LNCaP clone FGC (cell line): ENCODE measurements around the gene PTPRCAP.
A peak's percentile ranks its signal among the peaks of the same experiment; 100 is the strongest.

Experiments
- DNase-seq: peaks from one replicate; pipeline ENCODE4 v3.0.0-alpha.2; 2011; ENCODE audit warnings: low read depth
- H3K4me3 ChIP-seq: 2 replicates; pipeline ENCODE4 v1.5.1; 2011; ENCODE audit warnings: mild to moderate bottlenecking, low read depth, low read length, control low read depth
- CTCF ChIP-seq: IDR thresholded peaks from 2 replicates; pipeline ENCODE4 v1.5.1; 2012; ENCODE audit warnings: mild to moderate bottlenecking; ENCODE audit not compliant: control insufficient read depth, insufficient read depth; ENCODE audit errors: extremely low read depth

Gene PTPRCAP

DNA sequence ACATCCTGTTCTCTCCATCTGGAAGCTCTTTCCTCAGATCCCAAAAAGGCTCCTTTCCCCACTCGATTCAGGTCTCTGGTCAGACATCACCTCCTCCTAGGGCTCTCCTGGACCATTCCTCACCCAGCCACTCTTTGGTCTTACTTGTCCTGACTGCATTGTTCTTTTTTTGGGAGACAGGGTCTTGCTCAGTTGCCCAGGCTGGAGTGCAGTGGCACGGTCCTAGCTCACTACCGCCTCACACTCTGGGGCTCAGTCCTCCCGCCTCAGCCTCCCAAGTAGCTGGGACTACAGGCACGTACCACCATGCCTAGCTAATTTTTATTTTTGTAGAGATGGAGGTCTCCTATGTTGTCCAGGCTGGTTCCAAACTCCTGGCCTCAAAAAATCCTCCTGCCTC lies 8.0 kb upstream of the PTPRCAP start:
- DNase-seq, result no peak
- no peak for TF ChIP-seq CTCF
- H3K4me3 ChIP-seq, result no peak overlapping the region

GRCh38 chr11:67442504-67443404 lies 5.3 kb upstream of the PTPRCAP start:
- DNase-seq, result no peak
- H3K4me3 ChIP-seq, result peak overlapping the region; percentile 95
- TF ChIP-seq CTCF, result no peak

DNA sequence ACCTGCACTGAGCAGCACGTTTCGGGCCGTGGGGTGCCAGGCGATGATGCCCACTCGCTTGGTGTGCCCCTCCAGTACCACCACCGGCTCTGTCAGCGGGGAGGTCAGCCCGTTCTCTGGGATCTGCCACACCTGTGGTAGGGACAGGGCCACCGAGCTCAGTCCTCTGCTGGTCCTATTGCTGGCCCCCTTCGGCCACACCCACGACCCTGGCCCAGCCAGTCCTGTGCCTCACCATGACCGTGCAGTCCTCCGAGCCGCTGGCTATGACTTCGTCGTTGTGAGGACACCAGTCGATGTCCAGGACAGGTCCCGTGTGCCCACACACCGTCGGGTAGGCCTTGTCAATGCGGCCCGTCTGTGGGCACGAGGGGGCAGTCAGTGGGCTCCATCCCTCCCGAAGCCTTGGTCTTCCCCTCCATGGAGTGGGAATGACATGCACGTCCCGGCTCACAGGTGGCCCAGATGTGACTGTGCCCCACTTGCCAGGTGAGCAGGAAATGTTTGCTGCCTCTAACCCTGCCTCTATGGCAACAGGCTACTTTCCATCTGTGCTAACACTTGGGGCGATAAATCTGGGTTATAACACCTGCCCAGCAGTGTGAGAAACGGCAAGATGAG lies 4.4 kb upstream of the PTPRCAP start:
- no peak for TF ChIP-seq CTCF
- no peak for DNase-seq
- peak overlapping the region; percentile 95 for H3K4me3 ChIP-seq

DNA sequence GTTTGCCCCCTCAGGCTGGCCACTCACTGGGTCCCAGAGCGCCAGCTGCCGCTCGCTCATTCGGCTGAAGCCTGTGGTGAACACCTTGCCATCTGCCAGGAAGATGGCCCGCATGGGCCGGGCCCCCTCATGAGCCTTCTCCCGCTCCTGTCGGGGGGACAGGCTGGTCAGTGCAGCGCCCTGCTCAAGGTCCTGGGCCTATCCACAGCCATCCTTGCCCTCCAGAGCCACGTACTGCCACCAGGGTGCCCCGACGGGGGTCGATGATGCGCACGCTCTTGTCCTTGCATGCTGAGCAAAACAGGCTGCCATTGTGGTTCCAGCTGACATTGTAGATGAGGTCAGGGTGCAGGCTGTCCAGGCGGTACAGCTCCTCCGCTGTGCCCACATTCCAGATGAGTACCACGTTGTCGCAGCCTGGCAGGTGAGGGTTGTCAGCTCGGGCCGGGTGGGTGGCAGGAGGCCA lies 3.6 kb upstream of the PTPRCAP start:
- no peak for DNase-seq
- TF ChIP-seq CTCF, result no peak
- no peak overlapping the region for H3K4me3 ChIP-seq

GRCh38 chr11:67440229-67441097 lies 3.0 kb upstream of the PTPRCAP start:
- DNase-seq, result no peak
- H3K4me3 ChIP-seq, result no peak overlapping the region
- TF ChIP-seq CTCF, result no peak

DNA sequence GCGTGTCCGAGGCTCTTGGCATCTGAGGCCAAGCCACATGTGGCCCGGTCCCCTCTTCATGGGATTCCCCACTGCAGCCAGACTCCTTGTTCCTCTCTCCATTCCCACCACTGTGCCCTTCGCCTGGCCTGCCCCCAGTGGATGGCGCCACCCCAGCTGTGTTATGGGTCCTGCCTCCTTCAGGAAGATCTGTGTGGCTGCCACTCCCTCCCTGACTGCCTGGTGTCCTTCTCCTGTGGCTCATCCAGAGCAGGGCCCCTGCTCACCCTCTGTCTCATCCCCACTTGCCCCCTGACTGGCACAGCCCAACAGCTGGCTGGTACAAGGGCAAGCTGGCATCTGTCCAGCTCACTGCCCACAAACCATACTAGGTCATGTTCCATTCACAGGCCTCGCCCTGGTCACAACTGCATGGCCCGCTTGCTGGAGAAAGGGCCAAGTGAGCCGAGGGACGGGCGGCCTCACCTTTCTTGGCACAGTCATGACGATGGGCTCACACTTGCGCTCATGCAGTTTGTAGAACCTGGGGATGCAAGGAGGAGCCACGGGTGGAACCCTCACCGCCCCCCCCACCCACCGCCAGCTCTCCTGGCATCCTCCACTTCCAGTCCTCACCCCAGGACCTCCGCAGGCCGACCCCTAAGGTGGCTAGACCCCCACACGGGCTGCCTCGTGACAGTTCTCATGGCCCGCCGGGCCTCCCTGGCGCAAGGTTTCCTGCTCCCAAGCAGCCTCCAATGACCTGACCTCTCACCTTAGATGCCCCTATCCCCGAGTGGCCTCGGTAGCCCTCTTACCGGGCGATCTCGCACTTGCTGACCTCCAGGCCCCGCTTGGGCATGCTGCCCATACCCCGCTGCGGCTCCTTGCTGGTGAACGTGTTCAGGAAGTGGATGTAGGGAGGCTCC lies 2.1 kb upstream of the PTPRCAP start:
- no peak for DNase-seq
- no peak overlapping the region for H3K4me3 ChIP-seq
- TF ChIP-seq CTCF, result peak; percentile 23
